HG03139 (cell line): ENCODE data around the gene DYNLT4.
"Not testable (repeated sequence)": the region's sequence is repeated elsewhere in the genome, so short reads cannot be mapped to it uniquely, and the experiment has no call there.

ENCODE experiments used
- ATAC-seq: cut with Tn5 transposase; IDR thresholded peaks from one replicate; pipeline ENCODE4 v1.9.1; 2021; ENCODE audit not compliant: unreplicated experiment

Gene DYNLT4

DNA sequence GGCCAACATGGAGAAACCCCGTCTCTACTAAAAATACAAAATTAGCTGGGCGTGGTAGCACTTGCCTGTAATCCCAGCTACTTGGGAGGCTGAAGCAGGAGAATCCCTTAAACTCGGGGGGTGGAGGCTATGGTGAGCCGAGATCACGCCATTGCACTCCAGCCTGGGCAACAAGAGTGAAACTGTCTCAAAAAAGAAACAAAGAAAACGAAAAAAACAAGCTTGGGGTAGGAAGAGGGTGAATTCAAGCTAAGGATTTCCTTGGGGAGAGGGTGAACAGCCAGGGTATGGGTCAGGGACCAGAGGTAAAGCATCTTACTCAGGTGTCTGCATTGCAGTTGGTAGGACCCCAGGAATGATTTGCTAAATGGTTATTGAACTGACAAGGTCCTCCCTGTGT, 40.7 kb downstream of the DYNLT4 start:
- not testable (repeated sequence) for ATAC-seq

DNA sequence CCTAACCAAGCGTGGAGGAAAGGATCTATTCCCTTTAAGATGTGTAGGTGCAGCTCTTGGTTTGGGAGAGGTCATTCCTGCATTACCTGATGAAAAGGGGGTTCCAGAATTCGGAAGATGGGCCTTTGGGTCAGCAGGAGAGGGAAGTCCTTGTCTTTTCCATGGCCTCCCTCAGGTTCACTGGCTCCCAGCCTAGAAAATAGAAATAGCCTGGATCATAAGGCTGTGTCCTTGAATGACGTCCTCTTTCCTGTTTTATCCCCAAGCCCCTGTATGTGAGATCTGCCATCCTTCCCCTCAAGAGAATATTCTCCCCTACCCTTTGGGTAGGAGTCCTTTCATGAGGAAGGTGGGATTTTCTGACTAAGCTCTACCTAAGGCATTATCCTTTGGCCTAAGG, 46.3 kb downstream of the DYNLT4 start:
- no peak for ATAC-seq

- no peak for ATAC-seq
These were observed 48.1 kb downstream of the DYNLT4 start for GRCh38 chr1:44759077-44759476.

- no peak for ATAC-seq
These were observed 49.7 kb downstream of the DYNLT4 start for GRCh38 chr1:44757420-44757819.
